ENCODE data around the gene BRINP3.

DNA sequence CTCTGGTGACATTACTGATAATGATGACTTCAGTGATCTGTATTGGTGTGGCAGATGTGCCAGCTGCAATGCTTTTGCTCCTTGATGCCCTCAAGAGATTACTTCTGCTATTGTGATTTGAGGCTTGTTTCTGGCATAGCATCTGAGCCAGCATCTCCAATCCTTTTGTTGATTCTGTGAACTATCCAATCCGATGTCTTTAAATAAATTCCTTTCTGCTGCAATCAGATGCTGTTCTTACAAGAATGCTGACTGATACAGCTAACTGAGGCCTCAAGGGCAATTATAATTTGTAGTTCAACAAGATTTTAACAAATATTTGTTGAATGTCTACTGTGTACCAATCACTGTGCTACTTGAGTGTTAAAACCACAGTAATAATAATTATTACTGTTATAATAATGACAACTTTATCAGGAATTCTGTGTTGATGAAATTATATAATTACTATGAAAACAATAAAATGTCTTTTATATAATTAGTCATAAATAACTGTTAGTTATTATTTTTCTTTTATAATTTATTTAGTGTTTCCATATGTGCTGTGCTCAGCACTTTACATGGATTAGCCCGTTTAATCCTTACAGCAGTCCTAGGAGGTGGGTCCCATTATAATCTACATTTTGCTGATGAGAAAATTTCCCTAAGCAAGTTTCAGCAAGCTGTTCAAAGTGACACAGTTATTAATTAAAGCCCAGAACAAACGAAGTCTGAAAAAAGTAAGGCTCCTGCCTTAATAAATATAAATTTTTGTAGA, 308.2 kb downstream of the BRINP3 start:
- TF ChIP-seq, protein P1, sequence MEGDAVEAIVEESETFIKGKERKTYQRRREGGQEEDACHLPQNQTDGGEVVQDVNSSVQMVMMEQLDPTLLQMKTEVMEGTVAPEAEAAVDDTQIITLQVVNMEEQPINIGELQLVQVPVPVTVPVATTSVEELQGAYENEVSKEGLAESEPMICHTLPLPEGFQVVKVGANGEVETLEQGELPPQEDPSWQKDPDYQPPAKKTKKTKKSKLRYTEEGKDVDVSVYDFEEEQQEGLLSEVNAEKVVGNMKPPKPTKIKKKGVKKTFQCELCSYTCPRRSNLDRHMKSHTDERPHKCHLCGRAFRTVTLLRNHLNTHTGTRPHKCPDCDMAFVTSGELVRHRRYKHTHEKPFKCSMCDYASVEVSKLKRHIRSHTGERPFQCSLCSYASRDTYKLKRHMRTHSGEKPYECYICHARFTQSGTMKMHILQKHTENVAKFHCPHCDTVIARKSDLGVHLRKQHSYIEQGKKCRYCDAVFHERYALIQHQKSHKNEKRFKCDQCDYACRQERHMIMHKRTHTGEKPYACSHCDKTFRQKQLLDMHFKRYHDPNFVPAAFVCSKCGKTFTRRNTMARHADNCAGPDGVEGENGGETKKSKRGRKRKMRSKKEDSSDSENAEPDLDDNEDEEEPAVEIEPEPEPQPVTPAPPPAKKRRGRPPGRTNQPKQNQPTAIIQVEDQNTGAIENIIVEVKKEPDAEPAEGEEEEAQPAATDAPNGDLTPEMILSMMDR (IDR thresholded peaks at IDR 0.05; ENCODE audit: insufficient read depth, low read length, poor library complexity, severe bottlenecking), result no peak
- no peak for TF ChIP-seq EZH2phosphoT487 (conservative IDR thresholded peaks at IDR 0.05; ENCODE audit: low read length)

Data from SU-DHL-6 (cell line).